Naive thymus-derived CD4-positive, alpha-beta T cell (primary cell): ENCODE results near the gene FAM90A1. TPM values are rescaled to one million over a fixed set of nuclear protein-coding genes. Genes with fewer than 3 reads are reported as not detected.
"Not testable (repeated sequence)": the region's sequence is repeated elsewhere in the genome, so short reads cannot be mapped to it uniquely, and the experiment has no call there.

Source experiments
- ATAC-seq: fragments of 150-1000 bp; cut with Tn5 transposase; 2 replicates; pipeline ENCODE4 v1.10.0; 2021; ENCODE audit warnings: mild to moderate bottlenecking, moderate library complexity
- CTCF ChIA-PET: fragments of 350-600 bp; sonication (Branson Sonifier 250); formaldehyde crosslinking; loops from one replicate; lab custom pipeline; 2021; ENCODE audit warnings: antibody characterized with exemption; lab: Charles Lee
- POLR2A ChIA-PET: fragments of 350-600 bp; sonication (Branson Sonifier 250); formaldehyde crosslinking; loops from one replicate; lab custom pipeline; 2021; ENCODE audit warnings: antibody characterized with exemption, inconsistent platforms; lab: Charles Lee
- DNase-seq, 9 donors: peaks; one replicate each; pipeline versions ENCODE4 v3.0.0 to v3.0.0-alpha.2; 2020 to 2022; ENCODE audit warnings: mixed read lengths in 1 of 9
- H3K27ac ChIP-seq: one replicate; pipeline ENCODE4 v1.7.0; 2013; ENCODE audit warnings: mild to moderate bottlenecking, low read depth, low read length, moderate library complexity
- H3K27me3 ChIP-seq, 2 donors: one replicate each; pipeline ENCODE4 v1.7.0; 2013; ENCODE audit warnings: low read length in 2 of 2, mild to moderate bottlenecking in 2 of 2, moderate library complexity in 2 of 2; ENCODE audit not compliant: control insufficient read depth in 2 of 2, insufficient read depth in 2 of 2
- H3K36me3 ChIP-seq, 3 experiments: 1 replicate in 2 of 3; 2 replicates in 1 of 3; pipeline ENCODE4 v1.7.0; 2013; ENCODE audit warnings: low read length in 3 of 3, mild to moderate bottlenecking in 3 of 3, moderate library complexity in 1 of 3; ENCODE audit not compliant: insufficient read depth in 3 of 3, control insufficient read depth in 2 of 3
- H3K4me1 ChIP-seq, 2 donors: one replicate each; pipeline ENCODE4 v1.7.0; 2013; ENCODE audit warnings: low read length in 2 of 2, mild to moderate bottlenecking in 2 of 2, moderate library complexity in 1 of 2; ENCODE audit not compliant: control insufficient read depth in 2 of 2, insufficient read depth in 2 of 2
- H3K4me3 ChIP-seq: 2 replicates; pipeline ENCODE4 v1.7.0; 2013; ENCODE audit warnings: mild to moderate bottlenecking, low read length
- H3K9me3 ChIP-seq, 3 experiments: 1 replicate in 2 of 3; 2 replicates in 1 of 3; pipeline ENCODE4 v1.7.0; 2013; ENCODE audit warnings: low read length in 3 of 3; ENCODE audit not compliant: control insufficient read depth in 2 of 3
- H3K27ac Mint-ChIP-seq, 9 donors: one replicate each; pipeline ENCODE4 v1.8.0; 2020 to 2022; ENCODE audit warnings: mixed read lengths in 9 of 9, mild to moderate bottlenecking in 8 of 9, moderate library complexity in 5 of 9, inconsistent platforms in 2 of 9
- H3K27me3 Mint-ChIP-seq, 5 donors: one replicate each; pipeline ENCODE4 v1.8.0; 2021 to 2022; ENCODE audit warnings: mixed read lengths in 5 of 5, mild to moderate bottlenecking in 1 of 5
- H3K36me3 Mint-ChIP-seq, 5 donors: one replicate each; pipeline ENCODE4 v1.8.0; 2020 to 2022; ENCODE audit warnings: mixed read lengths in 5 of 5, mild to moderate bottlenecking in 3 of 5, inconsistent platforms in 1 of 5
- H3K4me1 Mint-ChIP-seq, 7 donors: one replicate each; pipeline ENCODE4 v1.8.0; 2020 to 2022; ENCODE audit warnings: mixed read lengths in 7 of 7, mild to moderate bottlenecking in 3 of 7, inconsistent platforms in 1 of 7
- H3K4me3 Mint-ChIP-seq, 10 donors: one replicate each; pipeline ENCODE4 v1.8.0; 2020 to 2022; ENCODE audit warnings: mild to moderate bottlenecking in 10 of 10, mixed read lengths in 10 of 10, moderate library complexity in 6 of 10, inconsistent platforms in 2 of 10
- H3K9me3 Mint-ChIP-seq, 11 donors: one replicate each; pipeline ENCODE4 v1.8.0; 2020 to 2022; ENCODE audit warnings: mixed read lengths in 11 of 11, mild to moderate bottlenecking in 4 of 11, inconsistent platforms in 1 of 11, moderate library complexity in 1 of 11
- intact Hi-C, 2 donors: fragments of 100-400 bp; cut with micrococcal nuclease; formaldehyde crosslinking; loops; one replicate each; pipeline ENCODE4 v1.15.1; 2023
- polyA plus RNA-seq, 2 donors: library from polyadenylated mRNA; unstranded; fragments of 300-500 nt; fragmentation: Illumina TruSeq; gene quantifications; one replicate each; pipeline ENCODE4 v1.2.3, GENCODE V29; 2021
- total RNA-seq, 6 experiments: library from RNA in 5 of 6; stranded (reverse) in 5 of 6; gene quantifications; 1 replicate in 5 of 6; 2 replicates in 1 of 6; pipeline ENCODE4 v1.2.3 and lab custom pipeline; 2021 to 2026

Gene FAM90A1
- total and polyA plus RNA-seq, 7 experiments from 2014 or later = 0.15 to 0.59 (median 0.37) TPM; not detected in 4

GRCh38 chr12:8233300-8233855, 6.0 kb upstream of the FAM90A1 start:
- H3K4me3 Mint-ChIP-seq, H3K36me3 ChIP-seq, H3K36me3 Mint-ChIP-seq, H3K27ac ChIP-seq, H3K4me3 ChIP-seq, H3K9me3 Mint-ChIP-seq, H3K27me3 Mint-ChIP-seq, POLR2A ChIA-PET, DNase-seq, H3K27me3 ChIP-seq, H3K4me1 ChIP-seq, H3K9me3 ChIP-seq, ATAC-seq: not testable (repeated sequence)
- intact Hi-C loops = loop anchor here in 1 of 2 donors (10.0 kb wide), 1 partner anchor 399 kb away; no protein-coding TSS in a partner anchor
- CTCF ChIA-PET = interaction anchor here (1.3 kb wide), 1 partner anchor 124 kb away, joined by 5 read pairs; no protein-coding TSS in a partner anchor
- H3K27ac Mint-ChIP-seq = peak overlapping the region in 2 of 9 donors; percentile 33 to 41
- peaks cover 4 to 20% (median 8%) of the 10 kb centered on the region in 7 donors for H3K4me1 Mint-ChIP-seq

- not testable (repeated sequence) for H3K36me3 ChIP-seq, ATAC-seq, H3K27ac ChIP-seq, H3K36me3 Mint-ChIP-seq, H3K4me3 Mint-ChIP-seq, H3K4me1 ChIP-seq, H3K4me3 ChIP-seq, H3K9me3 ChIP-seq, H3K27me3 Mint-ChIP-seq, H3K9me3 Mint-ChIP-seq, H3K27me3 ChIP-seq
- peak overlapping the region in 2 of 9 donors; percentile 14 to 66 for H3K27ac Mint-ChIP-seq
- POLR2A ChIA-PET = interaction anchor here (0.6 kb wide), 1 partner anchor 261 kb away, joined by 3 read pairs; no protein-coding TSS in a partner anchor
- intact Hi-C loops = loop anchor here in 1 of 2 donors (1.0 to 10.0 kb wide), 2 partner anchors 124 to 397 kb away; no protein-coding TSS in a partner anchor
- CTCF ChIA-PET = interaction anchor here (1.0 to 1.5 kb wide), 2 partner anchors 123 to 124 kb away, joined by 3 to 9 read pairs; no protein-coding TSS in a partner anchor
- H3K4me1 Mint-ChIP-seq = peaks cover 3 to 18% (median 6%) of the 10 kb centered on the region in 7 donors
- peak; percentile 45 to 80 (median 73) for DNase-seq
Measured at GRCh38 chr12:8231666-8232608, 4.5 kb upstream of the FAM90A1 start.

GRCh38 chr12:8231049-8231448, 3.6 kb upstream of the FAM90A1 start:
- intact Hi-C loops = loop anchor here in 1 of 2 donors (1.0 to 10.0 kb wide), 2 partner anchors 123 to 396 kb away; no protein-coding TSS in a partner anchor
- H3K9me3 ChIP-seq, H3K27ac ChIP-seq, H3K27ac Mint-ChIP-seq, H3K4me3 ChIP-seq, H3K4me1 ChIP-seq, H3K36me3 Mint-ChIP-seq, H3K9me3 Mint-ChIP-seq, DNase-seq, H3K27me3 Mint-ChIP-seq, H3K36me3 ChIP-seq, H3K4me3 Mint-ChIP-seq, POLR2A ChIA-PET, ATAC-seq, H3K27me3 ChIP-seq: not testable (repeated sequence)
- H3K4me1 Mint-ChIP-seq = peaks cover 2 to 20% (median 6%) of the 10 kb centered on the region in 7 donors
- CTCF ChIA-PET = interaction anchor here (1.0 to 1.5 kb wide), 2 partner anchors 122 to 123 kb away, joined by 3 to 9 read pairs; no protein-coding TSS in a partner anchor

GRCh38 chr12:8229486-8229885, 2.1 kb upstream of the FAM90A1 start:
- H3K4me3 Mint-ChIP-seq = not testable (repeated sequence)

GRCh38 chr12:8228607-8229006, 1.2 kb upstream of the FAM90A1 start:
- H3K4me1 ChIP-seq, ATAC-seq, H3K27me3 ChIP-seq, H3K9me3 ChIP-seq, H3K27ac Mint-ChIP-seq, intact Hi-C loops, H3K9me3 Mint-ChIP-seq, H3K36me3 Mint-ChIP-seq, H3K4me3 ChIP-seq, DNase-seq, H3K27ac ChIP-seq, H3K36me3 ChIP-seq, H3K27me3 Mint-ChIP-seq, POLR2A ChIA-PET: not testable (repeated sequence)
- peak overlapping the region in 2 of 10 donors; percentile 72 to 84 for H3K4me3 Mint-ChIP-seq
- H3K4me1 Mint-ChIP-seq = peaks cover 2 to 20% (median 6%) of the 10 kb centered on the region in 7 donors
- CTCF ChIA-PET = interaction anchor here (1.1 kb wide), 1 partner anchor 103 kb away, joined by 3 read pairs; no protein-coding TSS in a partner anchor

More at GRCh38 chr12:8229486-8229885, 2.1 kb upstream of the FAM90A1 start:
- H3K27me3 ChIP-seq, H3K4me3 ChIP-seq, H3K4me1 ChIP-seq, intact Hi-C loops, H3K36me3 Mint-ChIP-seq, H3K27me3 Mint-ChIP-seq, H3K27ac Mint-ChIP-seq, DNase-seq, ATAC-seq, H3K9me3 Mint-ChIP-seq, H3K36me3 ChIP-seq, H3K27ac ChIP-seq, H3K9me3 ChIP-seq, POLR2A ChIA-PET: not testable (repeated sequence)
- CTCF ChIA-PET = interaction anchor here (1.5 kb wide), 1 partner anchor 121 kb away, joined by 4 read pairs; no protein-coding TSS in a partner anchor
- peaks cover 2 to 20% (median 6%) of the 10 kb centered on the region in 7 donors for H3K4me1 Mint-ChIP-seq

GRCh38 chr12:8227732-8228077, 287 bp upstream of the FAM90A1 start:
- H3K4me3 ChIP-seq, H3K9me3 ChIP-seq, H3K4me1 ChIP-seq, H3K27me3 ChIP-seq, H3K27me3 Mint-ChIP-seq, CTCF ChIA-PET, H3K9me3 Mint-ChIP-seq, intact Hi-C loops, ATAC-seq, POLR2A ChIA-PET, H3K27ac ChIP-seq, H3K36me3 ChIP-seq, H3K36me3 Mint-ChIP-seq: not testable (repeated sequence)
- H3K27ac Mint-ChIP-seq = peak overlapping the region in 2 of 9 donors; percentile 55 to 69
- peak in 2 of 9 donors; percentile 9 for DNase-seq
- H3K4me1 Mint-ChIP-seq = peaks cover 2 to 20% (median 6%) of the 10 kb centered on the region in 7 donors
- peak overlapping the region in 7 of 10 donors; percentile 47 to 84 (median 67) for H3K4me3 Mint-ChIP-seq
